HepG2 (cell line): ENCODE results near the gene TEX14. TPM values are rescaled to one million over a fixed set of nuclear protein-coding genes. Genes with fewer than 3 reads are reported as not detected.

Source experiments
- ATRX ChIP-seq: sonication (generic); formaldehyde crosslinking; IDR thresholded peaks from 2 replicates; pipeline ENCODE4 v1.4.0; 2020; ENCODE audit warnings: missing genetic modification reagents, borderline replicate concordance
- EP300 ChIP-seq, 3 experiments: sonication (generic) in 1 of 3; formaldehyde crosslinking in 1 of 3; IDR thresholded peaks; 2 replicates each; pipeline versions ENCODE4 v1.5.1 to v1.6.1; 2011 to 2020; ENCODE audit warnings: low read depth in 2 of 3, low read length in 2 of 3, borderline replicate concordance in 1 of 3, improper control_type of control experiment in 1 of 3, mild to moderate bottlenecking in 1 of 3, missing genetic modification reagents in 1 of 3, moderate library complexity in 1 of 3
- NKX3-1 ChIP-seq: sonication (generic); formaldehyde crosslinking; IDR thresholded peaks from 2 replicates; pipeline ENCODE4 v1.5.0; 2020; ENCODE audit warnings: missing genetic modification reagents
- PAWR ChIP-seq: sonication (generic); formaldehyde crosslinking; IDR thresholded peaks from 2 replicates; pipeline ENCODE4 v1.4.0; 2020; ENCODE audit warnings: missing genetic modification reagents, mild to moderate bottlenecking, borderline replicate concordance
- POGZ ChIP-seq: sonication (generic); formaldehyde crosslinking; IDR thresholded peaks from 2 replicates; pipeline ENCODE4 v1.4.0; 2020; ENCODE audit warnings: mild to moderate bottlenecking, missing genetic modification reagents
- TARDBP ChIP-seq: sonication (generic); formaldehyde crosslinking; IDR thresholded peaks from 2 replicates; pipeline ENCODE4 v1.8.0; 2022; ENCODE audit warnings: mild to moderate bottlenecking, missing genetic modification reagents
- ZKSCAN8 ChIP-seq: IDR thresholded peaks from 2 replicates; pipeline ENCODE4 v1.6.1; 2016; ENCODE audit warnings: borderline replicate concordance, missing genetic modification reagents, missing compliant biosample characterization
- ZNF850 ChIP-seq: sonication (generic); formaldehyde crosslinking; conservative IDR thresholded peaks from 2 replicates; pipeline ENCODE4 v1.9.0; 2021; ENCODE audit warnings: mild to moderate bottlenecking, missing genetic modification reagents
- polyA plus RNA-seq, 8 experiments: library from polyadenylated mRNA; depleted of rRNA in 3 of 8; stranded (reverse) in 7 of 8; unstranded in 1 of 8; fragments of >200 nt; fragmentation: Illumina TruSeq in 4 of 8; extraction: Trizol in 4 of 8; gene quantifications; 2 replicates each; pipeline versions ENCODE4 v1.2.1 to v1.2.3, GENCODE V29; 2011 to 2016; ENCODE audit warnings: low read depth in 4 of 8, missing spikeins in 1 of 8, mixed read lengths in 1 of 8; ENCODE audit not compliant: insufficient read depth in 1 of 8
- total RNA-seq, 5 experiments: library from RNA; depleted of rRNA; stranded (reverse); fragments of >200 nt; fragmentation: Illumina TruSeq; extraction: Trizol; gene quantifications; 2 replicates each; pipeline ENCODE4 v1.2.3, GENCODE V29; 2016; ENCODE audit warnings: low read depth in 1 of 5
- TF ChIP-seq, protein P1 (sequence below): fragments of 450-650 bp; IDR thresholded peaks from 2 replicates; pipeline ENCODE4 v1.6.1; 2016
- TF ChIP-seq, protein P2 (sequence below): IDR thresholded peaks from 2 replicates; pipeline ENCODE4 v1.6.1; 2016; ENCODE audit warnings: missing compliant biosample characterization, missing genetic modification reagents, borderline replicate concordance
- TF ChIP-seq, protein P3 (sequence below), 2 experiments: IDR thresholded peaks; 2 replicates each; pipeline ENCODE4 v1.6.1; 2011 to 2012; ENCODE audit warnings: low read length in 2 of 2, borderline replicate concordance in 1 of 2, low read depth in 1 of 2, mild to moderate bottlenecking in 1 of 2, moderate library complexity in 1 of 2
- TF ChIP-seq, protein P4 (sequence below): sonication (generic); formaldehyde crosslinking; IDR thresholded peaks from 2 replicates; pipeline ENCODE4 v1.5.0; 2020; ENCODE audit warnings: missing genetic modification reagents
- TF ChIP-seq, protein P5 (sequence below): sonication (generic); formaldehyde crosslinking; IDR thresholded peaks from 2 replicates; pipeline ENCODE4 v1.5.0; 2020; ENCODE audit warnings: mild to moderate bottlenecking, missing genetic modification reagents, borderline replicate concordance

TEX14 gene
- total and polyA plus RNA-seq, 2 of the 13 experiments (the other 11 are each of a cell fraction or from before 2014, with no cell fraction given), result 0.04 to 0.07 TPM

DNA sequence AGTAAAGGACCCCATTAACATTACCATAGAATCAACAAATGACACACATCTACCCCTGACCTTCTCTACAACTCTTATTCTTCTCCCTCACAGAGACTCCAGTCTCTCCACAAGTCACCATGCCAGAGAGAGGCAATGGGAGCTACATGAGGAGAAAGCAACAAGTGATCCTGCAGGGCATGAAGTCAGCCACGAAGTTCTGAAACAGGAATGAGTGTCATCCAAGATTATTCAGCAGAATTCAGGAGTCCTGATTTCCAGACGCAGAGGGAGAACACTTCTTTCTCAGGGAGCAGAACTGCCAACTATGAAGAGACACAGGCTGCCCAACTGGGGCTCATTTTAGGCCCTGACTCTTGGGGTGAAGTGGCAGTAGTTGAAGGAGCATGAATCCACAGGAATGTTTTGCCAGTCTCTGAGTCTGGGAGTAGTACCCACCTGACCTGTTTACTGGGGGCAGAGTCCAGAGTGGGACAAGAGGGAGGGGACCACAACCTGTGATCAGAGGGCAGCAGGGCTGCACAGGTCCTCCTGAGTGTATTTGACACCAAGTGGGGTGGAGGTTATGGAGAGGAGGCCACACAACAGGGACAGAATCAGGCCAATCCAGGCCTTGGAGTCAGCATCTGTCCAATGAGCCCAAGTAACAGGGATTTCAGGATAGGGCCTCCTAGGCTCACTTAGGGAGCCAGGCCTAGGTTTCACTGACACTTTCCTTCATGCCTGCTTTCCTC is 175.0 kb downstream of the TEX14 start (continued):
- TF ChIP-seq EP300 (IDR thresholded peaks at IDR 0.05; ENCODE audit: low read depth in 2 of 2, low read length in 2 of 2), result peak in 1 of 2 experiments; percentile 54; a peak in 2 of 4 replicates
- 0 out of 2 replicates have a peak, but pooled peaks have one; percentile 14 for TF ChIP-seq EP300 (CRISPR knock-in tag; IDR thresholded peaks at IDR 0.05; ENCODE audit: borderline replicate concordance)
- TF ChIP-seq, protein P1, sequence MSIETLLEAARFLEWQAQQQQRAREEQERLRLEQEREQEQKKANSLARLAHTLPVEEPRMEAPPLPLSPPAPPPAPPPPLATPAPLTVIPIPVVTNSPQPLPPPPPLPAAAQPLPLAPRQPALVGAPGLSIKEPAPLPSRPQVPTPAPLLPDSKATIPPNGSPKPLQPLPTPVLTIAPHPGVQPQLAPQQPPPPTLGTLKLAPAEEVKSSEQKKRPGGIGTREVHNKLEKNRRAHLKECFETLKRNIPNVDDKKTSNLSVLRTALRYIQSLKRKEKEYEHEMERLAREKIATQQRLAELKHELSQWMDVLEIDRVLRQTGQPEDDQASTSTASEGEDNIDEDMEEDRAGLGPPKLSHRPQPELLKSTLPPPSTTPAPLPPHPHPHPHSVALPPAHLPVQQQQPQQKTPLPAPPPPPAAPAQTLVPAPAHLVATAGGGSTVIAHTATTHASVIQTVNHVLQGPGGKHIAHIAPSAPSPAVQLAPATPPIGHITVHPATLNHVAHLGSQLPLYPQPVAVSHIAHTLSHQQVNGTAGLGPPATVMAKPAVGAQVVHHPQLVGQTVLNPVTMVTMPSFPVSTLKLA, result 0 out of 2 replicates have a peak, but pooled peaks have one; percentile 23
- TF ChIP-seq NKX3-1 (CRISPR knock-in tag), result no peak
- no peak for TF ChIP-seq ZNF850
- TF ChIP-seq, protein P2, sequence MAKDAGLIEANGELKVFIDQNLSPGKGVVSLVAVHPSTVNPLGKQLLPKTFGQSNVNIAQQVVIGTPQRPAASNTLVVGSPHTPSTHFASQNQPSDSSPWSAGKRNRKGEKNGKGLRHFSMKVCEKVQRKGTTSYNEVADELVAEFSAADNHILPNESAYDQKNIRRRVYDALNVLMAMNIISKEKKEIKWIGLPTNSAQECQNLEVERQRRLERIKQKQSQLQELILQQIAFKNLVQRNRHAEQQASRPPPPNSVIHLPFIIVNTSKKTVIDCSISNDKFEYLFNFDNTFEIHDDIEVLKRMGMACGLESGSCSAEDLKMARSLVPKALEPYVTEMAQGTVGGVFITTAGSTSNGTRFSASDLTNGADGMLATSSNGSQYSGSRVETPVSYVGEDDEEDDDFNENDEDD, result 0 out of 2 replicates have a peak, but pooled peaks have one; percentile 32
- TF ChIP-seq POGZ (CRISPR knock-in tag), result 0 out of 2 replicates have a peak, but pooled peaks have one; percentile 23
- TF ChIP-seq, protein P3, sequence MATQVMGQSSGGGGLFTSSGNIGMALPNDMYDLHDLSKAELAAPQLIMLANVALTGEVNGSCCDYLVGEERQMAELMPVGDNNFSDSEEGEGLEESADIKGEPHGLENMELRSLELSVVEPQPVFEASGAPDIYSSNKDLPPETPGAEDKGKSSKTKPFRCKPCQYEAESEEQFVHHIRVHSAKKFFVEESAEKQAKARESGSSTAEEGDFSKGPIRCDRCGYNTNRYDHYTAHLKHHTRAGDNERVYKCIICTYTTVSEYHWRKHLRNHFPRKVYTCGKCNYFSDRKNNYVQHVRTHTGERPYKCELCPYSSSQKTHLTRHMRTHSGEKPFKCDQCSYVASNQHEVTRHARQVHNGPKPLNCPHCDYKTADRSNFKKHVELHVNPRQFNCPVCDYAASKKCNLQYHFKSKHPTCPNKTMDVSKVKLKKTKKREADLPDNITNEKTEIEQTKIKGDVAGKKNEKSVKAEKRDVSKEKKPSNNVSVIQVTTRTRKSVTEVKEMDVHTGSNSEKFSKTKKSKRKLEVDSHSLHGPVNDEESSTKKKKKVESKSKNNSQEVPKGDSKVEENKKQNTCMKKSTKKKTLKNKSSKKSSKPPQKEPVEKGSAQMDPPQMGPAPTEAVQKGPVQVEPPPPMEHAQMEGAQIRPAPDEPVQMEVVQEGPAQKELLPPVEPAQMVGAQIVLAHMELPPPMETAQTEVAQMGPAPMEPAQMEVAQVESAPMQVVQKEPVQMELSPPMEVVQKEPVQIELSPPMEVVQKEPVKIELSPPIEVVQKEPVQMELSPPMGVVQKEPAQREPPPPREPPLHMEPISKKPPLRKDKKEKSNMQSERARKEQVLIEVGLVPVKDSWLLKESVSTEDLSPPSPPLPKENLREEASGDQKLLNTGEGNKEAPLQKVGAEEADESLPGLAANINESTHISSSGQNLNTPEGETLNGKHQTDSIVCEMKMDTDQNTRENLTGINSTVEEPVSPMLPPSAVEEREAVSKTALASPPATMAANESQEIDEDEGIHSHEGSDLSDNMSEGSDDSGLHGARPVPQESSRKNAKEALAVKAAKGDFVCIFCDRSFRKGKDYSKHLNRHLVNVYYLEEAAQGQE (IDR thresholded peaks at IDR 0.05; ENCODE audit: borderline replicate concordance in 1 of 2, low read depth in 1 of 2, low read length in 2 of 2), result no peak; a peak in 1 of 4 replicates
- TF ChIP-seq TARDBP, result peak; percentile 49; the same call in 1 of the 2 replicates
- TF ChIP-seq ATRX (CRISPR knock-in tag), result no peak
- TF ChIP-seq, protein P4, sequence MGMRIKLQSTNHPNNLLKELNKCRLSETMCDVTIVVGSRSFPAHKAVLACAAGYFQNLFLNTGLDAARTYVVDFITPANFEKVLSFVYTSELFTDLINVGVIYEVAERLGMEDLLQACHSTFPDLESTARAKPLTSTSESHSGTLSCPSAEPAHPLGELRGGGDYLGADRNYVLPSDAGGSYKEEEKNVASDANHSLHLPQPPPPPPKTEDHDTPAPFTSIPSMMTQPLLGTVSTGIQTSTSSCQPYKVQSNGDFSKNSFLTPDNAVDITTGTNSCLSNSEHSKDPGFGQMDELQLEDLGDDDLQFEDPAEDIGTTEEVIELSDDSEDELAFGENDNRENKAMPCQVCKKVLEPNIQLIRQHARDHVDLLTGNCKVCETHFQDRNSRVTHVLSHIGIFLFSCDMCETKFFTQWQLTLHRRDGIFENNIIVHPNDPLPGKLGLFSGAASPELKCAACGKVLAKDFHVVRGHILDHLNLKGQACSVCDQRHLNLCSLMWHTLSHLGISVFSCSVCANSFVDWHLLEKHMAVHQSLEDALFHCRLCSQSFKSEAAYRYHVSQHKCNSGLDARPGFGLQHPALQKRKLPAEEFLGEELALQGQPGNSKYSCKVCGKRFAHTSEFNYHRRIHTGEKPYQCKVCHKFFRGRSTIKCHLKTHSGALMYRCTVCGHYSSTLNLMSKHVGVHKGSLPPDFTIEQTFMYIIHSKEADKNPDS (CRISPR knock-in tag), result peak; percentile 9; the same call in 1 of the 2 replicates
- TF ChIP-seq ZKSCAN8 (CRISPR knock-in tag), result no peak
- no peak for TF ChIP-seq PAWR (CRISPR knock-in tag)
- TF ChIP-seq, protein P5, sequence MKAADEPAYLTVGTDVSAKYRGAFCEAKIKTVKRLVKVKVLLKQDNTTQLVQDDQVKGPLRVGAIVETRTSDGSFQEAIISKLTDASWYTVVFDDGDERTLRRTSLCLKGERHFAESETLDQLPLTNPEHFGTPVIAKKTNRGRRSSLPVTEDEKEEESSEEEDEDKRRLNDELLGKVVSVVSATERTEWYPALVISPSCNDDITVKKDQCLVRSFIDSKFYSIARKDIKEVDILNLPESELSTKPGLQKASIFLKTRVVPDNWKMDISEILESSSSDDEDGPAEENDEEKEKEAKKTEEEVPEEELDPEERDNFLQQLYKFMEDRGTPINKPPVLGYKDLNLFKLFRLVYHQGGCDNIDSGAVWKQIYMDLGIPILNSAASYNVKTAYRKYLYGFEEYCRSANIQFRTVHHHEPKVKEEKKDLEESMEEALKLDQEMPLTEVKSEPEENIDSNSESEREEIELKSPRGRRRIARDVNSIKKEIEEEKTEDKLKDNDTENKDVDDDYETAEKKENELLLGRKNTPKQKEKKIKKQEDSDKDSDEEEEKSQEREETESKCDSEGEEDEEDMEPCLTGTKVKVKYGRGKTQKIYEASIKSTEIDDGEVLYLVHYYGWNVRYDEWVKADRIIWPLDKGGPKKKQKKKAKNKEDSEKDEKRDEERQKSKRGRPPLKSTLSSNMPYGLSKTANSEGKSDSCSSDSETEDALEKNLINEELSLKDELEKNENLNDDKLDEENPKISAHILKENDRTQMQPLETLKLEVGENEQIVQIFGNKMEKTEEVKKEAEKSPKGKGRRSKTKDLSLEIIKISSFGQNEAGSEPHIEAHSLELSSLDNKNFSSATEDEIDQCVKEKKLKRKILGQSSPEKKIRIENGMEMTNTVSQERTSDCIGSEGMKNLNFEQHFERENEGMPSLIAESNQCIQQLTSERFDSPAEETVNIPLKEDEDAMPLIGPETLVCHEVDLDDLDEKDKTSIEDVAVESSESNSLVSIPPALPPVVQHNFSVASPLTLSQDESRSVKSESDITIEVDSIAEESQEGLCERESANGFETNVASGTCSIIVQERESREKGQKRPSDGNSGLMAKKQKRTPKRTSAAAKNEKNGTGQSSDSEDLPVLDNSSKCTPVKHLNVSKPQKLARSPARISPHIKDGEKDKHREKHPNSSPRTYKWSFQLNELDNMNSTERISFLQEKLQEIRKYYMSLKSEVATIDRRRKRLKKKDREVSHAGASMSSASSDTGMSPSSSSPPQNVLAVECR, result no peak
